ENCODE measurements around the gene STXBP6. TPM values are rescaled to one million over a fixed set of nuclear protein-coding genes. Genes with fewer than 3 reads are reported as not detected.

The STXBP6 gene
- total RNA-seq, 4 donors from 2014 or later, result 11.9 to 30.5 (median 14.6) TPM

- no peaks in the 10 kb centered on the region for H3K36me3 ChIP-seq
- DNase-seq, result no peak
- intact Hi-C loops (cut with DNase I; ENCODE audit: low total_unique reads), result no loop called here
- no peak for TF ChIP-seq CTCF (IDR thresholded peaks at IDR 0.05)
- TF ChIP-seq POLR2A (IDR thresholded peaks at IDR 0.05), result no peak
- no peaks in the 10 kb centered on the region for H3K4me1 ChIP-seq
- H3K4me3 ChIP-seq, result no peak overlapping the region
- no peak overlapping the region for H3K27ac ChIP-seq
- H3K27me3 ChIP-seq, result no peaks in the 10 kb centered on the region
- no peaks in the 10 kb centered on the region for H3K9me3 ChIP-seq
Measured at GRCh38 chr14:24976602-24977001, 73.3 kb downstream of the STXBP6 start.

GRCh38 chr14:24975393-24975792, 74.6 kb downstream of the STXBP6 start:
- no peaks in the 10 kb centered on the region for H3K36me3 ChIP-seq
- TF ChIP-seq CTCF (IDR thresholded peaks at IDR 0.05) (no peak), POLR2A (IDR thresholded peaks at IDR 0.05) (no peak)
- no peaks in the 10 kb centered on the region for H3K4me1 ChIP-seq
- intact Hi-C loops (cut with DNase I; ENCODE audit: low total_unique reads), result no loop called here
- H3K9me3 ChIP-seq, result no peaks in the 10 kb centered on the region
- H3K27ac ChIP-seq, result no peak overlapping the region
- H3K27me3 ChIP-seq, result no peaks in the 10 kb centered on the region
- H3K4me3 ChIP-seq, result no peak overlapping the region
- DNase-seq, result no peak

GRCh38 chr14:24974591-24975374, 75.2 kb downstream of the STXBP6 start:
- Histone ChIP-seq H3K9me3 (no peaks in the 10 kb centered on the region), H3K4me3 (no peak overlapping the region), H3K4me1 (no peaks in the 10 kb centered on the region), H3K36me3 (no peaks in the 10 kb centered on the region), H3K27me3 (no peaks in the 10 kb centered on the region), H3K27ac (no peak overlapping the region)
- intact Hi-C loops (cut with DNase I; ENCODE audit: low total_unique reads), result no loop called here
- no peak for DNase-seq
- TF ChIP-seq CTCF (IDR thresholded peaks at IDR 0.05) (no peak), POLR2A (IDR thresholded peaks at IDR 0.05) (no peak)

GRCh38 chr14:24972844-24973243, 77.1 kb downstream of the STXBP6 start:
- Histone ChIP-seq H3K4me3 (no peak overlapping the region), H3K9me3 (no peaks in the 10 kb centered on the region), H3K27ac (no peak overlapping the region), H3K4me1 (no peaks in the 10 kb centered on the region), H3K27me3 (no peaks in the 10 kb centered on the region), H3K36me3 (no peaks in the 10 kb centered on the region)
- intact Hi-C loops (cut with DNase I; ENCODE audit: low total_unique reads), result no loop called here
- no peak for DNase-seq
- TF ChIP-seq CTCF (IDR thresholded peaks at IDR 0.05), result no peak
- TF ChIP-seq POLR2A (IDR thresholded peaks at IDR 0.05), result no peak

GRCh38 chr14:24971255-24971654, 78.7 kb downstream of the STXBP6 start:
- DNase-seq, result no peak
- Histone ChIP-seq H3K36me3 (no peaks in the 10 kb centered on the region), H3K4me1 (no peaks in the 10 kb centered on the region), H3K4me3 (no peak overlapping the region), H3K9me3 (no peaks in the 10 kb centered on the region), H3K27ac (no peak overlapping the region), H3K27me3 (no peaks in the 10 kb centered on the region)
- intact Hi-C loops (cut with DNase I; ENCODE audit: low total_unique reads), result no loop called here
- TF ChIP-seq POLR2A (IDR thresholded peaks at IDR 0.05) (no peak), CTCF (IDR thresholded peaks at IDR 0.05) (no peak)

All from uterus (tissue), 4 donors.